PC-9 (cell line): ENCODE measurements around the gene XPO4. TPM values are rescaled to one million over a fixed set of nuclear protein-coding genes. Genes with fewer than 3 reads are reported as not detected.

Experiments
- BruUV-seq: library from RNA; stranded (reverse); fragments of 400-500 nt; replicated peaks from 2 replicates; lab custom pipeline; 2021; lab: Mats Ljungman, UMichigan
- CTCF ChIA-PET: fragments of 300-600 bp; sonication (Branson Sonifier 250); formaldehyde crosslinking; loops from one replicate; lab custom pipeline; 2022; ENCODE audit warnings: antibody characterized with exemption; lab: Charles Lee
- POLR2A ChIA-PET: fragments of 300-600 bp; sonication (Branson Sonifier 250); formaldehyde crosslinking; loops from one replicate; lab custom pipeline; 2022; ENCODE audit warnings: antibody characterized with exemption; ENCODE audit not compliant: unreplicated experiment; lab: Charles Lee
- DNase-seq, 2 experiments: peaks; one replicate each; pipeline versions ENCODE4 v3.0.0 to v3.0.0-alpha.2; 2015 to 2022; ENCODE audit warnings: mixed read lengths in 1 of 2
- H2AFZ ChIP-seq: fragments of 200-600 bp; sonication (generic); 2 replicates; pipeline ENCODE4 v1.8.1; 2017; ENCODE audit warnings: antibody characterized with exemption
- H3F3A ChIP-seq: fragments of 200-600 bp; sonication (generic); 2 replicates; pipeline ENCODE4 v1.8.1; 2017; ENCODE audit warnings: antibody characterized with exemption, mild to moderate bottlenecking, low read depth; ENCODE audit not compliant: insufficient read depth
- H3K27ac ChIP-seq: fragments of 200-600 bp; sonication (generic); 2 replicates; pipeline ENCODE4 v1.6.1; 2016; ENCODE audit warnings: mixed run types
- H3K27me3 ChIP-seq: fragments of 200-600 bp; sonication (generic); 2 replicates; pipeline ENCODE4 v1.6.1; 2016; ENCODE audit warnings: low read depth, mixed run types; ENCODE audit not compliant: insufficient read depth
- H3K36me3 ChIP-seq: fragments of 200-600 bp; sonication (generic); 2 replicates; pipeline ENCODE4 v1.6.1; 2016; ENCODE audit warnings: low read depth, mixed run types
- H3K4me1 ChIP-seq: fragments of 200-600 bp; sonication (generic); replicated peaks from 2 replicates; pipeline ENCODE4 v1.6.1; 2016; ENCODE audit warnings: mixed run types; ENCODE audit not compliant: insufficient read depth
- H3K4me2 ChIP-seq: fragments of 200-600 bp; sonication (generic); 2 replicates; pipeline ENCODE4 v1.6.1; 2017; ENCODE audit warnings: mixed run types
- H3K4me3 ChIP-seq: fragments of 200-600 bp; sonication (generic); 2 replicates; pipeline ENCODE4 v1.6.1; 2016; ENCODE audit warnings: mixed run types
- H3K79me2 ChIP-seq: fragments of 200-600 bp; sonication (generic); 2 replicates; pipeline ENCODE4 v1.6.1; 2017; ENCODE audit warnings: low read depth, mixed run types
- H3K9me2 ChIP-seq: fragments of 200-600 bp; sonication (generic); 2 replicates; pipeline ENCODE4 v1.8.1; 2017; ENCODE audit warnings: mild to moderate bottlenecking; ENCODE audit not compliant: insufficient read depth
- H3K9me3 ChIP-seq: fragments of 200-600 bp; sonication (generic); 2 replicates; pipeline ENCODE4 v1.8.1; 2016; ENCODE audit warnings: low read depth; ENCODE audit not compliant: insufficient read depth
- H4K20me1 ChIP-seq: fragments of 200-600 bp; sonication (generic); 2 replicates; pipeline ENCODE4 v1.8.1; 2017; ENCODE audit not compliant: insufficient read depth
- EZH2 ChIP-seq: fragments of 200-600 bp; sonication (generic); IDR thresholded peaks from 2 replicates; pipeline ENCODE4 v1.8.0; 2017; ENCODE audit warnings: antibody characterized with exemption, low read depth
- intact Hi-C: fragments of 100-400 bp; cut with micrococcal nuclease; formaldehyde crosslinking; loops from one replicate; pipeline ENCODE4 v1.10.0; 2022; ENCODE audit not compliant: unreplicated experiment
- total RNA-seq: library from RNA; stranded (reverse); gene quantifications from 2 replicates; pipeline ENCODE4 v1.2.3, GENCODE V29; 2021
- TF ChIP-seq, protein P1 (sequence below): fragments of 200-600 bp; sonication (generic); conservative IDR thresholded peaks from 2 replicates; pipeline ENCODE4 v1.6.1; 2017; ENCODE audit warnings: mixed run types, antibody characterized with exemption, mild to moderate bottlenecking, moderate library complexity

The XPO4 gene
- total RNA-seq, 1 experiment from 2014 or later = 11.1 TPM

DNA sequence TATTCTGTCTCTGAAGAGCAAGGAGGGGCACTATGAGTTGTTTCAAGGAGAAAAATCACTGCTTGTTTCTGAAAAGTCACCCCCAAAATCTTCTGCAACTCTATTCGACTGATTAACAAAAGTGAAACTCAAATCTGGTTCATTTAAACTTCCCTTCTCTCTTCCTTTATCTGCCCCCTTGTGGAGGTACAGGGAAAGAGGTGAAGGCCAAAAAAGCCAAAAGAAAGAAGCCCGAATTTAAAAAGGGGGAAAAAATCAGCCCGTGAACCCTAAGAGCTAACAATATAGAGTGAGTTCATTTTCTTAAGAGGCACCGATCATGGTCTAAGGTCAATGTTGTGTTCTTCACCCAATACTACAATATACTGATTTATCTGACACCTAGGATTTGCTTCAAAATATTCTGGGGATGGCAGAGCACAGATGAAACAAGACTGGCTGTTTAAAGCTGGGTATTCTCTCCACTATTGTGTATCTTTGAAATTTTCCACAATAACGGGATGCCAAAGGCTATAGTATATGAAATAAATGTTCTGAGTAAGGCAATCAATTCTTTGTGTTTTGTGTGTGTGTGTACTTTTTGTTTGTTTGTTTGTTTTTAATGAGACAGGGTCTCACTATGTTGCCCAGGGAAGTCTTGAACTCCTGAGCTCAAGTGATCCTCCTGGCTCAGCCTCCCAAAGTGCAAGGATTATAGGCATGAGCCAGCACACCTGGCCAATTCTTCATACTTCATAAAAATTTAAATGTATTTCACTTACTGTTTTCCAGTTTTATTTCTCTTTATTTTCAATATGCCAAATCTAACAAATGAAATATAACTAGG is 73.8 kb downstream of the XPO4 start:
- intact Hi-C loops = loop anchor here (1.0 kb wide), 2 partner anchors 116 to 333 kb away; no protein-coding TSS in a partner anchor
- no peaks in the 10 kb centered on the region for H3K27me3 ChIP-seq
- no peaks in the 10 kb centered on the region for H3K36me3 ChIP-seq
- peak overlapping the region; percentile 32; the same call in 1 of the 2 replicates for H3K4me3 ChIP-seq
- BruUV-seq = no TSS peak
- H3K4me1 ChIP-seq = no peaks in the 10 kb centered on the region
- no peak for TF ChIP-seq EZH2
- TF ChIP-seq, protein P1, sequence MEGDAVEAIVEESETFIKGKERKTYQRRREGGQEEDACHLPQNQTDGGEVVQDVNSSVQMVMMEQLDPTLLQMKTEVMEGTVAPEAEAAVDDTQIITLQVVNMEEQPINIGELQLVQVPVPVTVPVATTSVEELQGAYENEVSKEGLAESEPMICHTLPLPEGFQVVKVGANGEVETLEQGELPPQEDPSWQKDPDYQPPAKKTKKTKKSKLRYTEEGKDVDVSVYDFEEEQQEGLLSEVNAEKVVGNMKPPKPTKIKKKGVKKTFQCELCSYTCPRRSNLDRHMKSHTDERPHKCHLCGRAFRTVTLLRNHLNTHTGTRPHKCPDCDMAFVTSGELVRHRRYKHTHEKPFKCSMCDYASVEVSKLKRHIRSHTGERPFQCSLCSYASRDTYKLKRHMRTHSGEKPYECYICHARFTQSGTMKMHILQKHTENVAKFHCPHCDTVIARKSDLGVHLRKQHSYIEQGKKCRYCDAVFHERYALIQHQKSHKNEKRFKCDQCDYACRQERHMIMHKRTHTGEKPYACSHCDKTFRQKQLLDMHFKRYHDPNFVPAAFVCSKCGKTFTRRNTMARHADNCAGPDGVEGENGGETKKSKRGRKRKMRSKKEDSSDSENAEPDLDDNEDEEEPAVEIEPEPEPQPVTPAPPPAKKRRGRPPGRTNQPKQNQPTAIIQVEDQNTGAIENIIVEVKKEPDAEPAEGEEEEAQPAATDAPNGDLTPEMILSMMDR = peak; percentile 88
- ChIA-PET POLR2A (no interaction called here), CTCF (interaction anchor here (0.5 to 0.7 kb wide), 2 partner anchors 27 to 755 kb away, joined by 3 read pairs; no protein-coding TSS in a partner anchor)
- H3K27ac ChIP-seq = 0 out of 2 replicates have a peak overlapping the region, but pooled peaks have one; percentile 4
- H4K20me1 ChIP-seq = 0 out of 2 replicates have a peak, but pooled peaks cover 5% of the 10 kb centered on the region
- H2AFZ ChIP-seq = no peak overlapping the region
- no peaks in the 10 kb centered on the region for H3K9me3 ChIP-seq
- peak overlapping the region; percentile 66 for H3K4me2 ChIP-seq
- peak in 1 of 2 experiments; percentile 12 for DNase-seq
- peaks cover 6% of the 10 kb centered on the region; the same call in 1 of the 2 replicates for H3K79me2 ChIP-seq
- no peaks in the 10 kb centered on the region for H3K9me2 ChIP-seq
- peaks cover 7% of the 10 kb centered on the region for H3F3A ChIP-seq

DNA sequence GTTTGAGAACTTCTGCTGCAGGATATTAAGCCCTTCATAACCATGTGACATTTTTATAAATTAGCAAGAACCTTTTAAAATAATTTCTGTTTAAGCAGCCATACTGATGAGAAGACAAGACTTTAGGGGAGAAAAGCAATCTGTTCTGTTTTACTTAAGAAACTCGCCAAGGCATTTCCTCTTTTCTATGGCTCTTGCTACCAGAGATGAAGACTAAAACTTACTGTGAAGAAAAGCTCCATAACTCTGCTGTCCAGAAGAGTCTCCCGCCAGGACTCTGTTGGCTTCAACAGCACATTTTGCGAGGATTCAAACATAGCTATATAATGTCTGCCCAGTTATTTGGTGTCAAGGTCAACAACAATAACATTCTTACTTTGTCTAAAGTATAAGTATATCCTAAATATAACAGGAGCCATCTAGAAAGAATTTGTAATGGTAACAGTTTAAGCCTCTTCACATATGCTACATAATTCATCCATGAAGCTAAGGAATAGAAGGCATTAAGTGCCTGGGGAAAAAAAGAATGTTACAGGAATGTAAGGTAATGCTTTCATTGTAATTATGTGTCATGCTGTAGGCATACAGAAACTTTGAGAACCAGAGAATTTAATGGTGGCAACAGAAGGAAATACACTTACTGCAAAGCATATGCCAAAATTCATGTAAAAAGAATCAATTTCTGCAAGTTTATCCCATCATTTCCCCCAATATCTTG is 75.5 kb downstream of the XPO4 start:
- Histone ChIP-seq H4K20me1 (0 out of 2 replicates have a peak, but pooled peaks cover 4% of the 10 kb centered on the region), H3K9me3 (no peaks in the 10 kb centered on the region), H3K4me2 (no peak overlapping the region), H3K27me3 (no peaks in the 10 kb centered on the region), H3K36me3 (0 out of 2 replicates have a peak, but pooled peaks cover 5% of the 10 kb centered on the region), H2AFZ (no peak overlapping the region), H3F3A (peaks cover 7% of the 10 kb centered on the region), H3K27ac (no peak overlapping the region), H3K9me2 (no peaks in the 10 kb centered on the region), H3K79me2 (peaks cover 6% of the 10 kb centered on the region; the same call in 1 of the 2 replicates), H3K4me1 (no peaks in the 10 kb centered on the region), H3K4me3 (no peak overlapping the region)
- BruUV-seq = no TSS peak
- POLR2A ChIA-PET = no interaction called here
- DNase-seq = no peak
- intact Hi-C loops = no loop called here
- CTCF ChIA-PET = no interaction called here
- no peak for TF ChIP-seq EZH2
- TF ChIP-seq, protein P1 = no peak

- Histone ChIP-seq H3K36me3 (peaks cover 10% of the 10 kb centered on the region; the same call in 1 of the 2 replicates), H3K79me2 (peaks cover 6% of the 10 kb centered on the region; the same call in 1 of the 2 replicates), H3K4me2 (no peak overlapping the region), H2AFZ (no peak overlapping the region), H3K4me1 (no peaks in the 10 kb centered on the region), H3K27me3 (no peaks in the 10 kb centered on the region), H4K20me1 (no peaks in the 10 kb centered on the region), H3K4me3 (no peak overlapping the region), H3K9me2 (no peaks in the 10 kb centered on the region), H3F3A (peaks cover 7% of the 10 kb centered on the region), H3K27ac (no peak overlapping the region), H3K9me3 (no peaks in the 10 kb centered on the region)
- no peak for DNase-seq
- ChIA-PET CTCF (no interaction called here), POLR2A (no interaction called here)
- TF ChIP-seq, protein P1 = no peak
- no peak for TF ChIP-seq EZH2
- intact Hi-C loops = no loop called here
- no TSS peak for BruUV-seq
Measured at GRCh38 chr13:20826301-20826700, 76.2 kb downstream of the XPO4 start.
